Measurements from ENCODE around the gene PDK1. TPM values are rescaled to one million over a fixed set of nuclear protein-coding genes. Genes with fewer than 3 reads are reported as not detected.
"Not testable (repeated sequence)": the region's sequence is repeated elsewhere in the genome, so short reads cannot be mapped to it uniquely, and the experiment has no call there.

PDK1 gene
- total RNA-seq, 2 donors from 2014 or later, result 6.2 to 14.4 TPM

DNA sequence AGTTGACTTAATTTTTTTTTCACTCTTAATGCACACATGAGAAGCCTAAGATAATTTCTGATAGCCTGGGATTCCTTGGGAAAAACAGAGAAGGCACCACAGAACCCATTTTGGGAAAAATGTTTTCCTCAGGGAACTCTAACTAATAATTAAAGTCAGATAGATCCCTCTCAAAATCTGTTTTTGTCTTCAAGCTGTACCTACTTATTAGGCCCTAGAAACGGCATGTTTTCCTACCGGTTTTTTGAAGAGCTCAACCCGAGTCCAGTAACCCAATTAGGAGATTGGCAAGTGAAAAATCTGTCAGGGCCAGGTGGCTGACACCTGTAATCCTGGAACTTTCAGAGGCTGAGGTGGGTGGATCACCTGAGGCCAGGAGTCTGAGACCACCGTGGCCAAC, 16.1 kb upstream of the PDK1 start:
- intact Hi-C loops (cut with DNase I), result no loop called here

GRCh38 chr2:172540421-172540820, 15.5 kb upstream of the PDK1 start:
- TF ChIP-seq, protein P1, sequence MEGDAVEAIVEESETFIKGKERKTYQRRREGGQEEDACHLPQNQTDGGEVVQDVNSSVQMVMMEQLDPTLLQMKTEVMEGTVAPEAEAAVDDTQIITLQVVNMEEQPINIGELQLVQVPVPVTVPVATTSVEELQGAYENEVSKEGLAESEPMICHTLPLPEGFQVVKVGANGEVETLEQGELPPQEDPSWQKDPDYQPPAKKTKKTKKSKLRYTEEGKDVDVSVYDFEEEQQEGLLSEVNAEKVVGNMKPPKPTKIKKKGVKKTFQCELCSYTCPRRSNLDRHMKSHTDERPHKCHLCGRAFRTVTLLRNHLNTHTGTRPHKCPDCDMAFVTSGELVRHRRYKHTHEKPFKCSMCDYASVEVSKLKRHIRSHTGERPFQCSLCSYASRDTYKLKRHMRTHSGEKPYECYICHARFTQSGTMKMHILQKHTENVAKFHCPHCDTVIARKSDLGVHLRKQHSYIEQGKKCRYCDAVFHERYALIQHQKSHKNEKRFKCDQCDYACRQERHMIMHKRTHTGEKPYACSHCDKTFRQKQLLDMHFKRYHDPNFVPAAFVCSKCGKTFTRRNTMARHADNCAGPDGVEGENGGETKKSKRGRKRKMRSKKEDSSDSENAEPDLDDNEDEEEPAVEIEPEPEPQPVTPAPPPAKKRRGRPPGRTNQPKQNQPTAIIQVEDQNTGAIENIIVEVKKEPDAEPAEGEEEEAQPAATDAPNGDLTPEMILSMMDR (IDR thresholded peaks at IDR 0.05), result no peak
- TF ChIP-seq POLR2AphosphoS5 (IDR thresholded peaks at IDR 0.05) (no peak), POLR2A (IDR thresholded peaks at IDR 0.05) (no peak)
- Histone ChIP-seq H3K27ac (no peak overlapping the region), H3K4me3 (no peak overlapping the region), H3K9me3 (no peaks in the 10 kb centered on the region), H3K4me1 (replicated peaks) (no peaks in the 10 kb centered on the region), H3K27me3 (replicated peaks; ENCODE audit: insufficient read depth) (no peaks in the 10 kb centered on the region), H3K36me3 (no peaks in the 10 kb centered on the region)
- intact Hi-C loops (cut with DNase I), result no loop called here
- no peak for DNase-seq (ENCODE audit: low spot score)

More for the DNA sequence above, 16.1 kb upstream of the PDK1 start:
- Histone ChIP-seq H3K4me3 (no peak overlapping the region), H3K4me1 (replicated peaks) (no peaks in the 10 kb centered on the region), H3K36me3 (no peaks in the 10 kb centered on the region), H3K27me3 (replicated peaks; ENCODE audit: insufficient read depth) (no peaks in the 10 kb centered on the region), H3K9me3 (no peaks in the 10 kb centered on the region), H3K27ac (no peak overlapping the region)
- WGBS, result 89% methylated on average over 4 of the region's 4 CpGs
- TF ChIP-seq POLR2AphosphoS5 (IDR thresholded peaks at IDR 0.05) (no peak), POLR2A (IDR thresholded peaks at IDR 0.05) (no peak)
- TF ChIP-seq, protein P1 (IDR thresholded peaks at IDR 0.05), result no peak
- DNase-seq (ENCODE audit: low spot score), result no peak

DNA sequence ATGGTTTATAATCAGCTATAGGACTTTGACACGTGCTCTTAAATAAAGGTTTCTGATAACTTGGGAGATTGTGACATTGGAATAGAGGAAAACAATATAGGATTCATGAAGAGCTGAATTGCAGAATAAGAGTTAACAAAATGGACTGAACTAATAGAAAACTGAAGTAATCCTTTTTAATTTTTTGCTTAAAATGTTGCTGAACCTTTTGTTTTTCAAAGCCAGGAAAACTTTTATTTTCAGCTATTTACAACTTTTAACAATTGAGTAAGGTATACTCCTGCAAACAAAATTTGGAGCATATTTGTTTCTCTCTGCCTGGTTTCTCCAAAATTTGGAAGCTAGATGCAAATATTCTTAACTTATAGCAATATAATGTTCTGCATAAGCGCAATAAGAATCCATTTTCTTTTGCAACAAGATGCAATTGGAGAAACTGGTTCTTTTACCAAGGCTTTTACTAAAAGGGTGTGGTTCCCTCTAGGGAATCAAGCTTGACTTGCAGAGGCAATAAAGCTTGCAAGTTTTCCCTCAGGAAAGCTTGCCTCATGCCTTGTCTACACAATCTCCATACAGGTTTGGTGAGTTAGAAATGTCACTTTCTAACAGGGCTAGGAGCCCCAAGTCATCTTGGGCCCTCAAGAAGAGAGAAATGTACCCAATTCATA, 10.3 kb upstream of the PDK1 start:
- H3K27me3 ChIP-seq (replicated peaks; ENCODE audit: insufficient read depth), result no peaks in the 10 kb centered on the region
- DNase-seq (ENCODE audit: low spot score), result peak; percentile 15
- intact Hi-C loops (cut with DNase I), result no loop called here
- H3K4me3 ChIP-seq, result no peak overlapping the region
- TF ChIP-seq POLR2AphosphoS5 (IDR thresholded peaks at IDR 0.05), result peak; percentile 74
- TF ChIP-seq, protein P1 (IDR thresholded peaks at IDR 0.05), result peak in 1 of 4 experiments; percentile 14
- TF ChIP-seq POLR2A (IDR thresholded peaks at IDR 0.05), result no peak
- H3K4me1 ChIP-seq (replicated peaks), result no peaks in the 10 kb centered on the region
- no peak overlapping the region for H3K27ac ChIP-seq
- H3K36me3 ChIP-seq, result no peaks in the 10 kb centered on the region
- WGBS, result 91% methylated on average over 2 of the region's 2 CpGs
- no peaks in the 10 kb centered on the region for H3K9me3 ChIP-seq

GRCh38 chr2:172549131-172549530, 6.8 kb upstream of the PDK1 start:
- WGBS, result 93% methylated on average over 1 of the region's 1 CpG
- H3K27me3 ChIP-seq (replicated peaks; ENCODE audit: insufficient read depth), result no peaks in the 10 kb centered on the region
- no peak for TF ChIP-seq POLR2A (IDR thresholded peaks at IDR 0.05)
- TF ChIP-seq POLR2AphosphoS5 (IDR thresholded peaks at IDR 0.05), result no peak
- TF ChIP-seq, protein P1 (IDR thresholded peaks at IDR 0.05), result no peak
- intact Hi-C loops (cut with DNase I), result no loop called here
- no peak overlapping the region for H3K27ac ChIP-seq
- H3K4me1 ChIP-seq (replicated peaks), result no peaks in the 10 kb centered on the region
- no peak for DNase-seq (ENCODE audit: low spot score)
- H3K9me3 ChIP-seq, result no peaks in the 10 kb centered on the region
- no peak overlapping the region for H3K4me3 ChIP-seq
- H3K36me3 ChIP-seq, result no peaks in the 10 kb centered on the region

DNA sequence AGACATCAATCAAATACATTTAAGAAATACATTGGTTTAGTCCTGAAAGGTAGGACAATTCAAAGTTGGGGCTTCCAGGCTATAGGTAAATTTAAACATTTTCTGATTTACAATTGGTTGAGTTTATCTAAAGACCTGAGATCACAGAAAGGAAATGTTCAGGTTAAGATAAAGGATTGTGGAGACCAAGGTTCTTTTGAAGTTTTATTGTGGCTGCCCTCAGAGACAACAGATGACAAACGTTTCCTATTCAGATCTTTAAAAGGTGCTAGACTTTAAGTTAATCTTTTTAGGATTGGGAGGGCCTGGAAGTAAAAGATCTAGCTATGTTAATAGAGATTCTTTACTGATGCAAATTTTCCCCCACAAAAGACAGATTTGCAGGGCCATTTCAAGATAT, 6.1 kb upstream of the PDK1 start:
- DNase-seq (ENCODE audit: low spot score); H3K27me3 ChIP-seq (replicated peaks; ENCODE audit: insufficient read depth); intact Hi-C loops (cut with DNase I); H3K36me3 ChIP-seq; H3K27ac ChIP-seq; H3K4me1 ChIP-seq (replicated peaks); H3K4me3 ChIP-seq; H3K9me3 ChIP-seq: not testable (repeated sequence)
- 50% methylated on average over 1 of the region's 1 CpG for WGBS
